SJSA1 (cell line): ENCODE measurements around the gene RYR2. TPM values are rescaled to one million over a fixed set of nuclear protein-coding genes. Genes with fewer than 3 reads are reported as not detected.

ENCODE experiments used
- DNase-seq, 2 experiments: peaks; one replicate each; pipeline ENCODE4 v3.0.0-alpha.2; 2015 to 2020; ENCODE audit warnings: low spot score in 2 of 2, low read depth in 1 of 2
- H3K27ac ChIP-seq: fragments of 250-450 bp; sonication (Bioruptor Pico); 2 replicates; pipeline ENCODE4 v1.5.1; 2020; ENCODE audit warnings: mild to moderate bottlenecking, moderate library complexity
- H3K27me3 ChIP-seq: fragments of 250-450 bp; sonication (Bioruptor Pico); replicated peaks from 2 replicates; pipeline ENCODE4 v1.5.1; 2020; ENCODE audit warnings: mild to moderate bottlenecking, moderate library complexity
- H3K36me3 ChIP-seq: fragments of 250-450 bp; sonication (Bioruptor Pico); 2 replicates; pipeline ENCODE4 v1.5.1; 2020; ENCODE audit warnings: mild to moderate bottlenecking
- H3K4me1 ChIP-seq: fragments of 250-450 bp; sonication (Bioruptor Pico); replicated peaks from 2 replicates; pipeline ENCODE4 v1.6.1; 2021; ENCODE audit warnings: mild to moderate bottlenecking
- H3K4me3 ChIP-seq: fragments of 250-450 bp; sonication (Bioruptor Pico); 2 replicates; pipeline ENCODE4 v1.5.1; 2020; ENCODE audit warnings: mild to moderate bottlenecking
- H3K9me3 ChIP-seq: fragments of 250-450 bp; sonication (Bioruptor Pico); replicated peaks from 2 replicates; pipeline ENCODE4 v1.5.1; 2020; ENCODE audit warnings: mild to moderate bottlenecking
- total RNA-seq: library from RNA; depleted of rRNA; stranded (reverse); fragments of >200 nt; shearing (Covaris generic); gene quantifications from 2 replicates; pipeline ENCODE4 v1.2.3, GENCODE V29; 2014

The RYR2 gene
- total RNA-seq, 1 experiment from 2014 or later: not detected

DNA sequence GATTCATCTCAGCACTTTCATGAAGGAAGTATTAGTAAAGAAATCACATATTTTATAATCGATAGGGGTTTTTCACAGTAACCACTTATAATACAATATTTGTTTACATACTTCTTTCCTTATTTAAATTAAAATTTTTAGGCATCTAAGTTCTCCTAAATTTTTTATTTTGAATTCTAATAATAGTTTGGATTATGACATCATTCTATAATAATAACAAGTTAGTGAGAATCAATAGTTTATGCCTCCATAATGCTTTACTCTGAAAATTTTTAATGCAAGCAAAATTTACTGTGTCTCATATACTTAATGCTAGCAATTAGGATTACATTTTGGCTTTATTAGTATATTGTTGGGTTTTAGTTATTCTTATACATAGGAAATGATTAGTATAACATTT is 596.6 kb downstream of the RYR2 start:
- Histone ChIP-seq H3K27me3 (no peaks in the 10 kb centered on the region; the same call in 1 of the 2 replicates), H3K9me3 (no peaks in the 10 kb centered on the region; the same call in 1 of the 2 replicates), H3K4me3 (no peak overlapping the region), H3K27ac (no peak overlapping the region), H3K36me3 (no peaks in the 10 kb centered on the region), H3K4me1 (no peaks in the 10 kb centered on the region)
- no peak for DNase-seq

GRCh38 chr1:237640011-237640671 is 598.2 kb downstream of the RYR2 start:
- Histone ChIP-seq H3K27me3 (no peaks in the 10 kb centered on the region; the same call in 1 of the 2 replicates), H3K36me3 (no peaks in the 10 kb centered on the region), H3K4me3 (no peak overlapping the region), H3K4me1 (no peaks in the 10 kb centered on the region), H3K27ac (no peak overlapping the region), H3K9me3 (peaks cover 1% of the 10 kb centered on the region; the same call in 1 of the 2 replicates)
- DNase-seq: no peak

DNA sequence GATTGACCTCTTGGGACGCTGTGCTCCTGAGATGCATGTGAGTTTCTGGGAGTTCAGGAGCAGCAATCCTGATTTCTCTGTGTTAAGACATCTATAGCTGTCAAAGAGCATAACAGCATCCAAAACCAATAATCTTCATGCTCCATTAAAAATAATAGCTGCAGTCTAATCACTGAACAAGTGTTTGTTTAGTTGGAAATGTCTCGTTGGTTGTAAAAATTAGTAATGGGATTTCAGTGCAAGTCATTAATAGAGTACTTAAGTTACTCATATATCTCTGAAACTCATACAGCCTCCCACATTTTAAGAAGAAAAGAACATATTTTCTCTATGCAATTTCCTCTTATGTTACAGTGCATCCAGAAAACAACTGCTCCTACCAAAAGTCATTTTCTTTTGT is 599.0 kb downstream of the RYR2 start:
- H3K36me3 ChIP-seq: no peaks in the 10 kb centered on the region
- no peak overlapping the region for H3K27ac ChIP-seq
- H3K27me3 ChIP-seq: no peaks in the 10 kb centered on the region; the same call in 1 of the 2 replicates
- H3K4me3 ChIP-seq: no peak overlapping the region
- no peaks in the 10 kb centered on the region for H3K4me1 ChIP-seq
- no peak for DNase-seq
- H3K9me3 ChIP-seq: peaks cover 2% of the 10 kb centered on the region; the same call in 1 of the 2 replicates

- Histone ChIP-seq H3K36me3 (no peaks in the 10 kb centered on the region), H3K9me3 (no peaks in the 10 kb centered on the region), H3K4me1 (no peaks in the 10 kb centered on the region), H3K27me3 (no peaks in the 10 kb centered on the region), H3K4me3 (no peak overlapping the region), H3K27ac (no peak overlapping the region)
- DNase-seq: no peak
Observed at GRCh38 chr1:237650809-237651208, 608.8 kb downstream of the RYR2 start.

- no peak for DNase-seq
- no peaks in the 10 kb centered on the region for H3K4me1 ChIP-seq
- no peaks in the 10 kb centered on the region for H3K36me3 ChIP-seq
- H3K27me3 ChIP-seq: no peaks in the 10 kb centered on the region
- H3K4me3 ChIP-seq: no peak overlapping the region
- H3K9me3 ChIP-seq: no peaks in the 10 kb centered on the region
- no peak overlapping the region for H3K27ac ChIP-seq
Observed at GRCh38 chr1:237655778-237656177, 613.8 kb downstream of the RYR2 start.

GRCh38 chr1:237664348-237664747 is 622.4 kb downstream of the RYR2 start:
- H3K9me3 ChIP-seq: no peaks in the 10 kb centered on the region
- no peaks in the 10 kb centered on the region for H3K4me1 ChIP-seq
- H3K36me3 ChIP-seq: no peaks in the 10 kb centered on the region
- H3K4me3 ChIP-seq: no peak overlapping the region
- H3K27ac ChIP-seq: no peak overlapping the region
- no peaks in the 10 kb centered on the region for H3K27me3 ChIP-seq
- no peak for DNase-seq

DNA sequence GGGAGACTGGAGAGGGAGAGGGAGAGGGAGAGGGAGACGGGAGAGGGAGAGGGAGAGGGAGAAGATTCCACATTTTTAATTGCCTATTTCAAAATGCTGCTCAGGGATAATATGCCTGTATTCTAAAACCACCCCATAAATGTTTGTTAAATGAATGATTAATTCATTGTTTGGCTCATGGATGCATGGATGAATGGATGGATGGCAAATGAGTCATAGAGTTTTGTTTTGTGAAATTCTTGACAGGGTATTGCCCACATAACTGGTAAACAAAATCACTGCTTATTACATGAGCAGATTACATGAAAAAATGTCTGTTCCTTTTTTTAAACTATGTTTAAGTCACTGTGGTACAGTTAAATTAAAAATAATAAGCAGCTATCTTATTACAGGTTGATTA is 628.3 kb downstream of the RYR2 start:
- DNase-seq: no peak
- Histone ChIP-seq H3K27me3 (no peaks in the 10 kb centered on the region), H3K4me1 (peaks cover 5% of the 10 kb centered on the region; the same call in 1 of the 2 replicates), H3K4me3 (no peak overlapping the region), H3K9me3 (no peaks in the 10 kb centered on the region), H3K27ac (no peak overlapping the region), H3K36me3 (no peaks in the 10 kb centered on the region)

DNA sequence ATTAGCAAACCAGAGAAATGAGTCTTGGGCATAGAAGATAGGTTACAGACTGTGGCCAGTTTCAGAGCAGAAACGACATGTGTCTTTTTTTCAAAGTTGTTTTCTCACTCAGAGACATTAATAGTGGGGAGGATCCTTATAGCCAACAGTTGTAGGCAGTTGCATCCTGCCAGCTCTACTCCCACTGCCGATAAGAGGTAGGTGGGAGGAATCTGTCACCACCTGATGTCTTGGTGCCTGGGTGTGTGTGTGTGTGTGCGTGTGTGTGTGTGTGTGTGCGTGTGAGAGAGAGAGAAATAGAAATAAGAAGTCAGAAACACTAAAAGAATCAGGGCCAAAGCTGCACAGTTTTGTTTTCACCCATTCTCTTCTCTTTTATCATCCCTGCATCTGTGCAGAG is 629.3 kb downstream of the RYR2 start:
- Histone ChIP-seq H3K4me1 (peaks cover 5% of the 10 kb centered on the region; the same call in 1 of the 2 replicates), H3K9me3 (no peaks in the 10 kb centered on the region), H3K36me3 (no peaks in the 10 kb centered on the region), H3K27ac (no peak overlapping the region), H3K27me3 (no peaks in the 10 kb centered on the region), H3K4me3 (no peak overlapping the region)
- DNase-seq: no peak

- Histone ChIP-seq H3K27ac (no peak overlapping the region), H3K4me3 (no peak overlapping the region), H3K27me3 (no peaks in the 10 kb centered on the region), H3K4me1 (peaks cover 5% of the 10 kb centered on the region; the same call in 1 of the 2 replicates), H3K36me3 (no peaks in the 10 kb centered on the region), H3K9me3 (no peaks in the 10 kb centered on the region)
- DNase-seq: no peak
Observed at GRCh38 chr1:237671935-237672334, 630.0 kb downstream of the RYR2 start.

GRCh38 chr1:237672748-237673147 is 630.8 kb downstream of the RYR2 start:
- no peaks in the 10 kb centered on the region for H3K9me3 ChIP-seq
- H3K4me1 ChIP-seq: peaks cover 12% of the 10 kb centered on the region
- no peak for DNase-seq
- H3K27ac ChIP-seq: no peak overlapping the region
- H3K36me3 ChIP-seq: no peaks in the 10 kb centered on the region
- H3K27me3 ChIP-seq: no peaks in the 10 kb centered on the region
- no peak overlapping the region for H3K4me3 ChIP-seq

DNA sequence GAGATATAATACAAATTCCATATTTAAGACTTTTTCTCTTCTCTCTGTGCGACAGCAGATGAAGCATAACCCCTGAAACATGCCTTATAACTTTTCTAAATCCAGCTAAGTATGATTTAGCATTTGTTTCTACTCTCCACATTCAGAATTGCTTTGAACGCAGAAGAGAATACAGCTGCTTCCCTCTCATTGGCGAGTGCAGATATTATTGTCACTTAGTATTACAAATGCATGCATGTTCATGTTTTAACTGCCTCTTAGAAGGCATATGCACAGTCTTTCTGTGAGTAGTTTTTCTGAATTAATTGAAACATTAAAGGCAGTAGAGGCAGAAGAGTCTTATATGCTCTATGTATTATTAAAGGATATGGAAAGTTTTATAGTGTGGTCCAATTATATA is 631.6 kb downstream of the RYR2 start:
- Histone ChIP-seq H3K9me3 (no peaks in the 10 kb centered on the region), H3K4me1 (peaks cover 17% of the 10 kb centered on the region), H3K27ac (no peak overlapping the region), H3K36me3 (no peaks in the 10 kb centered on the region), H3K27me3 (no peaks in the 10 kb centered on the region), H3K4me3 (no peak overlapping the region)
- no peak for DNase-seq

- peak in 1 of 2 experiments; percentile 65 for DNase-seq
- no peak overlapping the region for H3K4me3 ChIP-seq
- H3K27me3 ChIP-seq: no peaks in the 10 kb centered on the region
- 0 out of 2 replicates have a peak, but pooled peaks cover 2% of the 10 kb centered on the region for H3K9me3 ChIP-seq
- H3K4me1 ChIP-seq: peaks cover 15% of the 10 kb centered on the region
- no peaks in the 10 kb centered on the region for H3K36me3 ChIP-seq
- H3K27ac ChIP-seq: peak overlapping the region; percentile 51; the same call in 1 of the 2 replicates
Observed at GRCh38 chr1:237677979-237678378, 636.0 kb downstream of the RYR2 start.

DNA sequence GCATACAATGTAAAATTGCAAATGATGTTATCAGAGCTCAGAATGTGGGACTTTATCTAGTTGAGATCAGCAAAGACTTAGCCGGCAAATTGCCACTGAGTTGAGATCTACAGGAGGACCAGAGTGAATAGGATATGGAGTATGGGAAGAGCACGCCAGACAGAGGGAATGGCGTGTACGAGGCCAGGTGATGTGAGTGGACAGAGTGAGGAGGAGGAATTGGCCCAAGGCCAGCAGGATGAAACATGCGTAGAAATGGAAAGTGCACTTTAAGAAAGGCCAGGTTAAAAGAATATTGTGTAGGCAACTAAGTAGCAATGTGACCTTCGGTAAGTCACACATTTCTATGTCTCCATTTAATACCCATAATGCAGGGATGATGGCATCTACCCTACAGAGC is 637.7 kb downstream of the RYR2 start:
- H3K9me3 ChIP-seq: 0 out of 2 replicates have a peak, but pooled peaks cover 2% of the 10 kb centered on the region
- H3K4me3 ChIP-seq: no peak overlapping the region
- peaks cover 21% of the 10 kb centered on the region for H3K4me1 ChIP-seq
- DNase-seq: no peak
- no peak overlapping the region for H3K27ac ChIP-seq
- no peaks in the 10 kb centered on the region for H3K27me3 ChIP-seq
- no peaks in the 10 kb centered on the region for H3K36me3 ChIP-seq

DNA sequence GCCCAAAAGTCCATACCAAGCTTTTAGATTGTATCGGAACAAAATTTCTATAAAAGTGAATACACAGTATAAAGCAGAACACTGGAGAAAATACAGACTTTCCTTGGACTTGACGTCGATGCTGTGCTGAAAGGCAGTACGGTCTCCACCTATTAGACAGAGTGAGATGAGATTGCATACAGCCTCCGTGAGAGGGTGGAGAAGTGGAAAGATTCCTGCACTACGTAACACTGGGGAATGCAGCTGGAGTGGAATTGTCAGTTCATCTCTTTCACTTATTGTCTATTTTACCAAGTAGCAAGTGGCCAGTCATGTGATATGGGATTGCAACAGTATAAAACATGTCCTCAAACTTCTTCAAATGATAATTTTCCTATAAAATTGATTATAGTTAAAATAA is 639.2 kb downstream of the RYR2 start:
- no peak for DNase-seq

More for the DNA sequence above, 639.2 kb downstream of the RYR2 start:
- Histone ChIP-seq H3K4me3 (no peak overlapping the region), H3K4me1 (peaks cover 33% of the 10 kb centered on the region), H3K36me3 (no peaks in the 10 kb centered on the region), H3K9me3 (0 out of 2 replicates have a peak, but pooled peaks cover 2% of the 10 kb centered on the region), H3K27me3 (no peaks in the 10 kb centered on the region), H3K27ac (no peak overlapping the region)
